HL-60 (cell line): ENCODE data around the gene ATP2B1.

Source experiments
- DNase-seq, 2 experiments: peaks; one replicate each; pipeline ENCODE4 v3.0.0-alpha.2; 2010 to 2020; ENCODE audit warnings: low read depth in 1 of 2, low spot score in 1 of 2
- H3K27ac ChIP-seq: fragments of 250-450 bp; sonication (Bioruptor Pico); replicated peaks from 2 replicates; pipeline ENCODE4 v1.5.1; 2020; ENCODE audit warnings: mild to moderate bottlenecking, moderate library complexity
- H3K27me3 ChIP-seq: fragments of 250-450 bp; sonication (Bioruptor Pico); 2 replicates; pipeline ENCODE4 v1.5.1; 2021; ENCODE audit warnings: mild to moderate bottlenecking, moderate library complexity; ENCODE audit not compliant: insufficient read depth, poor library complexity, severe bottlenecking
- H3K4me3 ChIP-seq: replicated peaks from 2 replicates; pipeline ENCODE4 v1.5.1; 2011; ENCODE audit warnings: mild to moderate bottlenecking, control low read depth, low read length; ENCODE audit not compliant: insufficient read depth
- CTCF ChIP-seq: IDR thresholded peaks from one replicate; pipeline ENCODE4 v1.5.1; 2011; ENCODE audit warnings: low read length, control low read depth, inconsistent platforms; ENCODE audit not compliant: insufficient read depth
- GABPA ChIP-seq: IDR thresholded peaks from 2 replicates; pipeline ENCODE4 v1.6.1; 2012; ENCODE audit warnings: low read depth
- POLR2AphosphoS5 ChIP-seq: IDR thresholded peaks from 2 replicates; pipeline ENCODE4 v1.6.1; 2012; ENCODE audit warnings: low read depth
- REST ChIP-seq: IDR thresholded peaks from 2 replicates; pipeline ENCODE4 v1.6.1; 2012; ENCODE audit warnings: low read depth; ENCODE audit not compliant: insufficient replicate concordance
- SPI1 ChIP-seq: IDR thresholded peaks from 2 replicates; pipeline ENCODE4 v1.6.1; 2012; ENCODE audit warnings: low read depth, mild to moderate bottlenecking, borderline replicate concordance

Gene ATP2B1

GRCh38 chr12:89657739-89658138 is 50.9 kb downstream of the ATP2B1 start:
- H3K27me3 ChIP-seq, result no peaks in the 10 kb centered on the region
- TF ChIP-seq REST, result no peak
- no peak for DNase-seq
- no peak overlapping the region for H3K4me3 ChIP-seq
- H3K27ac ChIP-seq, result no peak overlapping the region

GRCh38 chr12:89657066-89657465 is 51.6 kb downstream of the ATP2B1 start:
- DNase-seq, result no peak
- Histone ChIP-seq H3K27me3 (no peaks in the 10 kb centered on the region), H3K4me3 (no peak overlapping the region), H3K27ac (no peak overlapping the region)
- TF ChIP-seq SPI1, result no peak
- no peak for TF ChIP-seq POLR2AphosphoS5
- no peak for TF ChIP-seq GABPA
- TF ChIP-seq CTCF, result no peak
- TF ChIP-seq REST, result no peak

GRCh38 chr12:89655841-89656240 is 52.8 kb downstream of the ATP2B1 start:
- Histone ChIP-seq H3K4me3 (no peak overlapping the region), H3K27me3 (no peaks in the 10 kb centered on the region), H3K27ac (no peak overlapping the region)
- DNase-seq, result no peak
- TF ChIP-seq POLR2AphosphoS5, result no peak
- no peak for TF ChIP-seq REST
- TF ChIP-seq GABPA, result no peak
- TF ChIP-seq CTCF, result no peak
- no peak for TF ChIP-seq SPI1

- no peak overlapping the region for H3K4me3 ChIP-seq
- TF ChIP-seq POLR2AphosphoS5 (no peak), GABPA (no peak), REST (no peak)
- H3K27me3 ChIP-seq, result no peaks in the 10 kb centered on the region
- DNase-seq, result no peak
- no peak overlapping the region for H3K27ac ChIP-seq
These were observed 57.4 kb downstream of the ATP2B1 start for GRCh38 chr12:89651192-89651591.
